HG03439 (cell line): ENCODE measurements around the gene CD151.
A peak's percentile ranks its signal among the peaks of the same experiment; 100 is the strongest.

Experiments used
- ATAC-seq: cut with Tn5 transposase; IDR thresholded peaks from one replicate; pipeline ENCODE4 v1.9.1; 2021; ENCODE audit warnings: mild to moderate bottlenecking, moderate library complexity; ENCODE audit not compliant: unreplicated experiment

Gene CD151

DNA sequence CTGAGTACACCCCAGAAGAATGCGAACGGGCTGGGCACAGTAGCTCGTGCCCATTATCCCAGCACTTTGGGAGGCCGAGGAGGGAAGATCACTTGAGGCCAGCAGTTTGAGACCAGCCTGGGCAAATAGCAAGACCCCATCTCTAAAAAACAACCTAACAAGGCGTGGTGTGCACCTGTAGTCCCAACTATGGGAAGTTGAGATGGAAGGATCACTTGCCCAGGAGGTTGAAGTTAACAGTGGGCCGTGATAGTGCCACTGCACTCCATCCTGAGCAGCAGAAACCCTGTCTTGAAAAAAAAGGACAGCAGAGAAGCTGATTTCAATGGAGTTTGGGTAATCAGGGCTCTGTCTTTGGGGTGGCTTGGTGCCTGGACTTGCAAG is 19.7 kb upstream of the CD151 start:
- ATAC-seq, result no peak

DNA sequence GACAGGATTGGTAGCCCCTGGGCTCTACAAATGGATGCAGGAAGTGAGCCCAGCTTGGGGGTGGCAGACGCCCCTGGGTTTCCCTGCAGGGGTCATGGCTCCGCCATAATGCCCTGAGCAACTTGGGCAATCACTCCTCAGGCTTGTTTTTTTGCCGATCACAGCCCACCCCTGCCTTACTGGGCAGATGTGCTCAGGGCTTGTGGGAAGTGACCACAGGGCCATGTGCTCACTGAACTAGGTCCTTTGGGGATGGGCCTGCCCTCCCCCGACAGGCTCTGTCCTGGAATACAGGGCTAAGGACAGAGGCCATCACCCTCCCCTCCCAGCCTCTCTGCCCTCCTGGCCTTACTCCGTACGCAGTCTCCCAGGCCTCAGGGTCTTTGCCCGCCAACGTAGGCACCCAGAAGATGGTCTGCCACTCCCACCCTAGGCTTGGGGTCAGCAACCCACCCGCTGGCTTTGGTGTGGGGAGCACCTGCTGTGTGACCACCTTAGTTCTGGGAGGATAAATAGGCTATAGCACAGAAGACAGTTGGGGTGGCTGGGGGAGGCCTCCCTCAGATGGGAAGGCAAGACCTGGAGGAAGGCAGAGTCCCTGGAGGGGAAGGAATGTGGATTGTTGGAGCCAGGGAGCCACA is 19.2 kb upstream of the CD151 start:
- no peak for ATAC-seq

DNA sequence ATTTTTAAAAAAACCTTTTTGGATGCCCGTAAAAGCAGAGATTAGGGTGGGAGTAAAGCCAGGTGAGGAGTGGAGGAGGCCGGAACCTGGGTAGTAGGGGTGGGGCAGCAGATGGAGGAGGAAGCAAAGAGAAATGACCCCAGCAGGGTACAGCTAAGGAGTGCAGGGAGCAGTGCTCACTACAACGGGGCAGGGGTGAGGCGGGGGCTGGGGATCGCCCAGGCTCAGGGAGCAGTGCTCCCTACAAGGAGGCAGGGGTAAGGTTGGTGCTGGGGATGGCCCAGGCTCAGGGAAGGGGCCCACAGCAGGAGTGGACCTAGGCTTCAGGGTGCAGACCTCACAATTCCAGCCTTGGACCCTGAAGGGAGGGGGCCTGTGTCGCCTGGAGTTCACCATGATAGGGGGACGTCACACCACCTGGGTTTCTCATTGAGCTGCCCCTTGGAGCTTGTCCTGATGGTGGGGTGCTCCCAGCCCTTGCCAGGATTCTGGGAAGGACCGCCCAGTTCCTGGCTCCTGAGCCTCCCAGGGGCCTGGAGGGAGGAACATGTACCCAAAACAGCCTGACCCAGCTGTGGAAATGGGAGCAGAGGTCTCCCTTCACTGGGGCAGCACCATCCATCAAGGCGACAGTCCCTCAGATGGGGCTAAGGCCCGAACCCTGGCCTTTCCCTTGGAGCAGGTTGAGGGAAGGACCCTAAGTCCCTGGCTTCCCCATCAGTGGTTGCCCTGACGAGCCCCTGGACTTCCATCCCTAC is 16.9 kb upstream of the CD151 start:
- no peak for ATAC-seq

DNA sequence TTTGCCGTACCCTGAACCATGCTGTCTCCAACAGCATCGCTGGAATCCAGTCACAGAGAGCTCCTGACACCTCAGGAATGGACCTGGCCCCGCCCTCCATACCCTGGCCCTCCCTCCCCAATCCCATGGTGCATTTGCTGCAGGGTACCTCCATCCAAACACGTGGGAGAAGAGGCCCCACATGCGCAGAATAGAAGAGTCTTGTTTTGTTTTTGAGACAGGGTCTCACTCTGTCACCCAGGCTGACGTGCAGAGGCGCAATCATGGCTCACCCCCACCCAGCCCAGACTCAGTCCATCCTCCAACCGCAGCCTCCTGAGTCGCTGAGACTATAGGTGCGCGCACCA is 16.3 kb upstream of the CD151 start:
- ATAC-seq, result no peak

DNA sequence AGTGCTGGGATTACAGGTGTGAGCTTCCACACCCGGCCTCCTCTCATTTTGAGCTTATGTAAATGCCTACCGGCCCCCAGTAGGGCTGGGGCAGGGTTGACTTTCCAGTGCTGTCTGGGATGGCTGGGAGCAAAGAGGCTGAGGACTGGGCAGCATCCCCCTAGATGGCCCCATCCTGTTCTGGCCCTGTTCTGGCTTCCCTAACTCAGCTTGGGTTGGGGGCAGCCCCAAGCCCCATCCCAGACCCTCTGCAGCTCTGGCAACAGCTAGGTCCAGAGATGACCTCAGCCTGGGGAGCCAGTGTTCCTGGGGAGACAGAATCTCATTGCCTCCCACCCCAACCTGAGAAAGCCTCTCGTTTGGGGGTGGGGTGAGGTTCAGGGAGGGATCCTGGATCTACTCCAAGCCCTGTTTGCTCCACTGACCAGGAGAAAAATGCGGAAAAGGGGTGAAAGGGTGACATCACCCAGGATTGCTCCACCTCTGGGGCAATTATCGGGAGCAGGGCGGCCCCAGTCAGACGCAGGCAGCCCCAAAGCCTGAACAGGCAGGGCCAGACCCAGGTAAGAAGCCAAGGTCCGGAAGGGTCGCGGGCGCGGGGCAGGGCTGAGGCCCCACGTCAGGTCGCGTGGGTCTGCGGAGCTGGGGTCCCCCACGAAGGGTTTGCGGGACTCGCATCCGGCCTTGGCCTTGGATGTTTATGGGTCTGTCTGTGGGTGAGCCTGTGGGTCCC is 14.2 kb upstream of the CD151 start, which contains the start of gene PNPLA2:
Gene PNPLA2, plus strand, starts transcription at position 519 of the 733 bp plus-strand sequence. CDS start 805 bp downstream, outside the sequence.
- ATAC-seq, result no peak

DNA sequence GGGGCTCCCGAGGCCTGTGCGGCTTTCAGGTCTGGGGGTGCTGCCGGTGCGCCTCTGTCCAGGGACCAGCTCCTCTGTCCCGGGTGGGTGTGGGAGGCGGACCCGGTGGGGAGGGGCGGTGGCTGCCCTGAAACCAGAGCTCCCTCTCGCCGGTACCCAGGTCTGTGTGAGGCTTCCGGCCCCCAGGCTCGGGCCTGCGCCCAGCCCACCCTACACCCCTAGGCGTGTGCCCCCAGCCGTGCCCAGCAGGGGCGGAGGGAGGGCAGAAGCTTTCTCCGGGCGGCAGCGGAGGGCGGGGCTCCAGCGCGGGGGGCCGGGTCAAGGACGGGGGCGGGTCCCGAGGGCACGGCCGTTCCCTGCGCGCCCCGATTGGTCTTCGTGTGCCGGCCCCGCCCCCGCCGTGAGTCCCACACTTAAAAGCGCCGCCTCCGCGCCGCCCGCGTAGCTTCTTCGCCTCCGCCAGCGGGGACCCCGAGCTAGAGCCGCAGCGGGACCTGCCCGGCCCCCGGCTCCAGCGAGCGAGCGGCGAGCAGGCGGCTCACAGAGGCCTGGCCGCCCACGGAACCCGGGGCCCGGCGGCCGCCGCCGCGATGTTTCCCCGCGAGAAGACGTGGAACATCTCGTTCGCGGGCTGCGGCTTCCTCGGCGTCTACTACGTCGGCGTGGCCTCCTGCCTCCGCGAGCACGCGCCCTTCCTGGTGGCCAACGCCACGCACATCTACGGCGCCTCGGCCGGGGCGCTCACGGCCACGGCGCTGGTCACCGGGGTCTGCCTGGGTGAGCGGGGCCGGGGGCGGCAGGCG is 13.4 kb upstream of the CD151 start:
- peak; percentile 58 for ATAC-seq

DNA sequence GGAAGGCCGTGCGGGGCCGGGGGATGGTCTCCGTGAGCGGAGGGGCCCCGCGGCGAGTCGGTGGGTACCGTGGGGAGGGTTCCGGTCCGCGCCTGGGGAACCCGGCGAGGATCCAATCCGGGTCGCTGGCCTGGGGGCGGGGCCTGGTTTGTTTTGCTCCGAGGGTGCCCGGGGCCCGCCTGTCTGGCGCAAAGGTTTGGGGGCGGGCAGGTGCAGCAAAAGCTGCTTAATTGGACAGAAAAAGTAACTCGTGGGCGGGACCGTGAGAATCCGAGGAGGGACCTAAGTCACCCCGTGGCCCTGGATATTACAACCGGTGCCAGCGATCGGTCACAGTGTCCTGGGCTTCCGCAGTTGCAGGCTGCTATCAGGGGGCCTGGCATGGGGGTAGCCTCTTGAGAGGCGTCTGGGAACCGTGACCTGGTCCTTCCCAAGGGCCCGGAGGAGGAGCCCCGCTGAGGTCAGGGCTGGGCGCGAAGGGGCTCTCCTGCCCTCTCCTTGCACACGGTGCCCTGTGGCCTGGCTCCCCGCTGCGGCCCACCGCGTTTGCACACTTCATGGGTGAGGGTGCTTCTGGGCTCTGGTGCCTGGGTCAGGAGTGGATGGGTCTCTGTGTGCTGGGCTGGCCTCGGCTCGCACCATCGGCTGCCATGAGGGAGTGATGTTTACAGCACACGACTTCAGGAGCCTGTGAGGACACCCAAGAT is 12.7 kb upstream of the CD151 start:
- peak; percentile 63 for ATAC-seq

DNA sequence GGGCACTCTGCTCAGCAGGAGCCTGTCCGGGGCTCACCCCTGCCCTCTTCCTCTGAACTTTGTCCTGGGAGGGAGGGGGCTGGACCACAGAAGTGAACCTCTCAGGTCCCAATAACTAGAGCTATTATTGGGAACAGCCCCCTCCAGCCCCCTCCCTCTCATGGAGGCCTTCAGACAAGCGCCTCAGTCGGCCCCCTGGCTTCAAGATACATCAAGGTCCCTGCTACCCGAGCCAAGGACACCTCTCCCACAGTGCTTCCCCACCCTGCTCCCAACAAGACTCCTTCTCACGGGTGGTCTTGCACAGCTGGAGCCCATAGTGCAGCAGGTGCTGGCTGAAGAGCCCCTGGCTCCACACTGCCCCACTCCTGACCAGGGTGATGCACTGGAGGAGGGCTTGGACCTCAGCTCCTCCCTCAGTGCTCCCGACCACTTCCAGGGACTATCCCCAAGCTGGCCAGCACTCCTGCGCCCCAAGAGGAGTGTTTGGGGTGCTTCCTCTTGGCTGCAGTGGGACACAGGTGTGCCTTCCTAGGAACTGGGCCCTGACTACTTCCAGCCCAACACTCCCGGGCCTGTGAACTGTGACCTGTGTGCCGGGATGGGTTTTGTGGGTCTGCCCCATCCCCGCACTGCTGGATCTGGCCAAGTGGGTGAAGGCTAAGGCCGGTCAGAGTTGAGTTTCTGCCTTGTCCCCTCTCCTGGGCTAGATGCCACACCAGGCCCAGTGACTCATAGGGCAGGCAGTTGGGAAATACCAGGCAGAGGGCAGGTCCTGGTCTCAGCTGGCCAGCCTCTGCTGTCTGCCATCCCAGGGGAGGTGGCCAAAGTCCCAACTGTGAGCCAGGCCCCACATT is 11.9 kb upstream of the CD151 start:
- ATAC-seq, result no peak

DNA sequence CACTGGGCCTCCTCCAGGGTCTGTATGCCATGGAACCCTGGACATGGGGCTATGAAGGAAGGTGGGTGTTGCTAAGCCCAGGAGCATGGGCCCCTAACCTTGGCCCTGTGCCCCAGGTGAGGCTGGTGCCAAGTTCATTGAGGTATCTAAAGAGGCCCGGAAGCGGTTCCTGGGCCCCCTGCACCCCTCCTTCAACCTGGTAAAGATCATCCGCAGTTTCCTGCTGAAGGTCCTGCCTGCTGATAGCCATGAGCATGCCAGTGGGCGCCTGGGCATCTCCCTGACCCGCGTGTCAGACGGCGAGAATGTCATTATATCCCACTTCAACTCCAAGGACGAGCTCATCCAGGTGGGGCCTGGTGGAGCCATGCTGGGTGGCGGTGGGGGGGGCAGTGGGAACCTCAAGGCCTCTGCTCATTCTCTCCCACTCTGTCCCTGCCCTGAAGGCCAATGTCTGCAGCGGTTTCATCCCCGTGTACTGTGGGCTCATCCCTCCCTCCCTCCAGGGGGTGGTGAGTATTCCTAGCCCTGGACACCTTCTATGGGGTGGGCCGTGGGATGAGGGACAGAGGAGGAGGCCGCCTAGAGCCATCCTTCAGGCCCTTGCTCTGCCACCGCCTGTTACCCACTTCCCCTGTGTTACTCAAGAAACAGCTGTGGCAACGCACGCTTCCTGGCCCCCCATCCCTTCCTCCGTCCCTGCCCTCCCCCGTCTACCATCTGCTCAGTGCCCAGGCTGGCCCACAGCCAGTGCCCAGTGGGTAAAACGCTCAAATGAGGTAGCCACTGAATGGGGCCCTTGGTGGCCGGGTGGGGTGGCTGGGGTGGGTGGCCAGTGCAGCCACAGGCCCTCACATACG is 11.0 kb upstream of the CD151 start:
- no peak for ATAC-seq

DNA sequence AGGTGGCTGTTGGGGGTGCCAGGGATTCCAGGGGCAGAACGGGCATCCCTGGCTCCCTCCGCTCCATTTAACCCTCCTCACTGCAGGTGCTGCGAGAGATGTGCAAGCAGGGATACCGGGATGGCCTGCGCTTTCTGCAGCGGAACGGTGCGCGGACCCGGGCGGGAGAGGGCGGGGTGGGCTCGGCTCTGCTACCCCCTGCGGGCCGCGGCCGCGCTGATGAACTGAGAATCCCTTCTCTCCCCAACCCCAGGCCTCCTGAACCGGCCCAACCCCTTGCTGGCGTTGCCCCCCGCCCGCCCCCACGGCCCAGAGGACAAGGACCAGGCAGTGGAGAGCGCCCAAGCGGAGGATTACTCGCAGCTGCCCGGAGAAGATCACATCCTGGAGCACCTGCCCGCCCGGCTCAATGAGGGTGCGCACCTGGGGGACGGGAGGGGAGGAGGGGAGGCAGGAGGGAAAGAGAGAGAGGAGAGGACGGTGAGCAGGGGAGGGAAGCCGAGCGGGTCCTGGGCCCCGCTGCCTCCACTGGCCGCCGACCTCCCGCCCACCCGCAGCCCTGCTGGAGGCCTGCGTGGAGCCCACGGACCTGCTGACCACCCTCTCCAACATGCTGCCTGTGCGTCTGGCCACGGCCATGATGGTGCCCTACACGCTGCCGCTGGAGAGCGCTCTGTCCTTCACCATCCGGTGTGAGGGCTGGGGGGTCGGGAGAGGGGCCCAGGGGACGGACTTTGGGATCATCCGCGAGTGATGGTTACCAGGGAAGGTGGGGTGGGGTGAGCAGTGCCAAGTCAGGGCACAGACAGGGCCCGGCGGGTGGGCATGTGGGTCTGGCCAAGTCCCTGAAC is 9.1 kb upstream of the CD151 start:
- no peak for ATAC-seq

DNA sequence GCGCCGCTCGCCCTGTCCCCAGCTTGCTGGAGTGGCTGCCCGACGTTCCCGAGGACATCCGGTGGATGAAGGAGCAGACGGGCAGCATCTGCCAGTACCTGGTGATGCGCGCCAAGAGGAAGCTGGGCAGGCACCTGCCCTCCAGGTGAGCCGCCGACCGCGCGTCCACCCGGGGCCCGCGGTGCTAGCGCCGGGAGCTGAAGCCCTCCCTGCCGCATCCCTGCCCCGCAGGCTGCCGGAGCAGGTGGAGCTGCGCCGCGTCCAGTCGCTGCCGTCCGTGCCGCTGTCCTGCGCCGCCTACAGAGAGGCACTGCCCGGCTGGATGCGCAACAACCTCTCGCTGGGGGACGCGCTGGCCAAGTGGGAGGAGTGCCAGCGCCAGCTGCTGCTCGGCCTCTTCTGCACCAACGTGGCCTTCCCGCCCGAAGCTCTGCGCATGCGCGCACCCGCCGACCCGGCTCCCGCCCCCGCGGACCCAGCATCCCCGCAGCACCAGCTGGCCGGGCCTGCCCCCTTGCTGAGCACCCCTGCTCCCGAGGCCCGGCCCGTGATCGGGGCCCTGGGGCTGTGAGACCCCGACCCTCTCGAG is 8.4 kb upstream of the CD151 start:
- no peak for ATAC-seq

DNA sequence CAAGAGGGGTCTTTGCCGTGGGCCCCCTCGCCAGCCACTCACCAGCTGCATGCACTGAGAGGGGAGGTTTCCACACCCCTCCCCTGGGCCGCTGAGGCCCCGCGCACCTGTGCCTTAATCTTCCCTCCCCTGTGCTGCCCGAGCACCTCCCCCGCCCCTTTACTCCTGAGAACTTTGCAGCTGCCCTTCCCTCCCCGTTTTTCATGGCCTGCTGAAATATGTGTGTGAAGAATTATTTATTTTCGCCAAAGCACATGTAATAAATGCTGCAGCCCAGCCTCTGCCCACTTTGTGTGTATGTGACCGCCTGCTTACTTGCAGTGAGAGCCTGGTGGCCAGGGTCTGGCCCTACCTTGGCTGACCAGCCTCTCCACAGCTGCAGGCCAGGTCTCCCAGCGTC is 7.8 kb upstream of the CD151 start:
- ATAC-seq, result no peak

DNA sequence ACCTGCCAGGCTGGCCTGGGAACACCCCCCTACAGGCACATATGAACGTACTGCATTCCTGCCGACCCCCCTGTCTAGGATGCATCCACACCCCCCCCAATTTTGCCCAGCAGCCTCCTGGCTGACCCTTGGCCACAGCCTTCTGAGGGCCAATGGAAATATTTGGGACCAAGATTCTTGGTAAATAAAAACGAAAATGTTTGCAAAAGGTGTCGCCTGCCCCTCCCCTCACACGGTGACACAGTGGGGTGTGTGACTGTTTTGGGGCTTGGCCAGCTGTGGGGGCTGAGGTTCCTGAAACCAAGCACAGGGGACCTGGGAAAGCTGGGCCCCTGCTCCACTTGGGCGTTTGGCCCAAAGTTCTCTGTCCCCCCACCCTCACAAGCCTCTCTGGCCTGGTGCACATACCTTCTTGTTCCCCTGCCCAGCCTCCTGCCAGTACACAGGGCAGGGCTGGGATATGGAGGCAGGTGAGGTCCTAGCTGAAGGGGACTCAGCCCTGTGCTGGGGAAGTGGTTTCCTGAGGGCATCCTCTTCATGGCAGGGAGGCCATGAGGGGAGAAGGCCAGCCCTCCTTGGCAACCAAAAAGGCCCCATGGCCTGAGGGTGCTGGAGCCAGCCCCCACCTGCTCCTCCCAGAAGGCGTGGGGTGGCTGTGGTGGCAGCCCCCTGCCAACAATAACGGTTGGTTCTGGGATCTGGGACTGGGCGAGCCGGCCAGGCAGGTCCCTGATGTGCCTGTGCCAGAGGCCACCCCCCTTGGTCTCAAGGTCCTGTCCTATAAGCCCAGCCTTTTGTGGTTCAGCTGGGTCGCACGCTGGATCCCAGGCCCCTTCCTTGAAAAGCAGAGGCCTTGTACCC is 7.2 kb upstream of the CD151 start:
- ATAC-seq, result no peak

DNA sequence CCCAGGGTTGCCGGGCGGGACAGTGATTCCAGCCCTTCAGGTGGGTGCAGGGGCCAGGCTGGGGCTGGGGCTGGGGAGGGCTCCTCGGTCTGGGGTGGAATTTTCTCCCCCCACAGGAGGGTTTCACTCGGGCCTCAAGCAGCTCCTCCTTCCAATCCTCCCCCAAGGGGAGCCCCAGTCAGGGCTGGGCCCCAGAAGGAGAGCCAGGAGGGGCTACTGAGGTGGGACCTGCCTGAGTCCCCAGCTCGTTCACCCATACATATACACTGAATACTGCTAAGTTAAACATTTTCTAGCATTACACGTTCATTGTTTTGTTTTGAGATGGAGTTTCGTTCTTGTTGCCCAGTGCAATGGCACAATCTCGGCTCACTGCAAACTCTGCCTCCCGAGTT is 6.5 kb upstream of the CD151 start:
- no peak for ATAC-seq

DNA sequence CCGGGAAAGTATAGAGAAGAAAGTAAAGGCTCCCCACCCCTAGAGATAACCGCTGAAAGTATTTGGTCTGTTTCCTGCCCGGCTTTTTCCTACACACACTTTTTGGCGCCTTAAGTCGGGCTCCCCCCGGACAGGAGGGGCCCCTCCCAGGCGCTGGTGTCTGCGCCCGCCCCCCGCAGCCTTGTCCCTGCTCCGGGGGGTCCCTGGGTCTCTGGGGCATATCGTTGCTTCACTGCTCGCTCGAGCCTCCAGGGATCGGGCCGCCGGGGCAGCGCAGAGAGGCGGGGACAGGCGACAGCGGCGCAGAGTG is 6.0 kb upstream of the CD151 start:
- ATAC-seq, result no peak

DNA sequence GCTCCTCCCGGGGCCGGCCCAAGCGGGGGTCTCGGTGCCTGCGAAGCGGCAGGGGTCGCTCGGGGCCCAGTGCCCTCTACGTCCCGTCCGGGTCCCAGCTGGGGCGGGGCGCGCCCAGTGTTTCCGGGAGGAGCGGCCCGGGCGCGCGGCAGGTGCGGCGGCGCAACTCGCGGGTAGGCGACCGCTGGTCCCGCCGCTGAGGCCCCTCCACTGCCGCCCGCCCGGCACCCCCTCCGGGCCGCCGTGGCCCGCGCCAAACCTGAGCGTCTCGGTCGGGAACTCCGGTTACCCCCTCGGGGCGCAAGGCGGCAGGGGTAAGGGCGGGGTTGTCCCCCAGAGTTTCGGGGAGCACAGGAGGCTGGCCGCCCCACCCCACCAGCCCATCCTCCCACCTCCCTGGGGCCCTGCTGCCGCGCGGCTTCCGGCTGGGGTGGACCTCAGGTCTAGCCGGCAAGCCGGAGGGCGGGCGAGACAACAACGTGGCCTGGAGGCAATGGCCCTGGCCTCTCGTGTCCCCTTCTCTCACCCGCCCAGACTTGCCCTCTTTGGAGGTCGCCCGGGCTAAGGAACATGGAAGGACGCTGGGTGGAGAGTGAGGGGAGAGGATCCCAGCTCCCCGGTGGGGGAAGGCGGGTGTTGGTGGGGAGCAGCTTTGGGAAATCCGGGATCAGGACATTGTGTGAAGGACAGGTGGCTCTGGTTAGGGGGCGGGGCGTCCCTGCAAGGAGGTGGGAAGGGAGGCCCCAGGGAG is 5.4 kb upstream of the CD151 start:
- ATAC-seq, result peak; percentile 38
